Measurements from ENCODE around the gene PLXNA1. TPM values are rescaled to one million over a fixed set of nuclear protein-coding genes. Genes with fewer than 3 reads are reported as not detected.

Gene PLXNA1
- polyA plus RNA-seq, 1 donor from 2014 or later = 65.6 TPM

DNA sequence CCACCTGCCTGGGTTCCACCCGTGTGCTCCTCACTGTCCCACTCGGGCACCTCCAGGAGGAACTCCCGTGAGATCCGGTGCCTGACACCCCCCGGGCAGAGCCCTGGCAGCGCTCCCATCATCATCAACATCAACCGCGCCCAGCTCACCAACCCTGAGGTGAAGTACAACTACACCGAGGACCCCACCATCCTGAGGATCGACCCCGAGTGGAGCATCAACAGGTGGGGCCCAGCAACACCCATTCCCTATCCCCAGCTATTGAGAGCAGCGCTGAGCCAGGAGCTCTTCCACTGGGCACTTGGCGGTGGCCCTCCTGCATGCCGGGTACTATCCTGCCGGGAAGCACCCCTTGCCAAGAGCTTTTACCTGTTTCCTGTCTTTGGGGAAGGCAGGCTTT, 33.5 kb downstream of the PLXNA1 start:
- Histone ChIP-seq H3F3A (ENCODE audit: insufficient read depth, low read length, poor library complexity, severe bottlenecking) (no peaks in the 10 kb centered on the region), H3K4me3 (ENCODE audit: low read length) (no peak overlapping the region), H3K9me2 (ENCODE audit: insufficient read depth, low read length) (no peaks in the 10 kb centered on the region), H2AFZ (ENCODE audit: low read depth, low read length) (no peak overlapping the region), H4K20me1 (ENCODE audit: insufficient read depth) (no peaks in the 10 kb centered on the region), H3K36me3 (ENCODE audit: insufficient read depth, low read length) (peaks cover 6% of the 10 kb centered on the region), H3K79me2 (replicated peaks; ENCODE audit: insufficient read depth, low read length) (no peaks in the 10 kb centered on the region), H3K27ac (ENCODE audit: low read length) (no peak overlapping the region), H3K27me3 (ENCODE audit: insufficient read depth, low read depth, low read length) (no peaks in the 10 kb centered on the region), H3K9me3 (ENCODE audit: low read length) (no peaks in the 10 kb centered on the region), H3K4me2 (ENCODE audit: low read length) (no peak overlapping the region), H3K9ac (ENCODE audit: low read length) (no peak overlapping the region)
- TF ChIP-seq EZH2 (IDR thresholded peaks at IDR 0.05; ENCODE audit: borderline replicate concordance, insufficient read depth, low read length, poor library complexity, severe bottlenecking) = no peak
- no peak for TF ChIP-seq EP300 (conservative IDR thresholded peaks at IDR 0.05; ENCODE audit: poor library complexity, severe bottlenecking)
- TF ChIP-seq SMC3 (conservative IDR thresholded peaks at IDR 0.05; ENCODE audit: poor library complexity) = no peak
- no peak for TF ChIP-seq TAF1 (IDR thresholded peaks at IDR 0.05; ENCODE audit: low read depth)
- no peak for TF ChIP-seq POLR2AphosphoS5 (IDR thresholded peaks at IDR 0.05)
- no peak for TF ChIP-seq MXI1 (conservative IDR thresholded peaks at IDR 0.05; ENCODE audit: poor library complexity, severe bottlenecking)
- TF ChIP-seq RAD21 (conservative IDR thresholded peaks at IDR 0.05) = no peak
- TF ChIP-seq, protein P1, sequence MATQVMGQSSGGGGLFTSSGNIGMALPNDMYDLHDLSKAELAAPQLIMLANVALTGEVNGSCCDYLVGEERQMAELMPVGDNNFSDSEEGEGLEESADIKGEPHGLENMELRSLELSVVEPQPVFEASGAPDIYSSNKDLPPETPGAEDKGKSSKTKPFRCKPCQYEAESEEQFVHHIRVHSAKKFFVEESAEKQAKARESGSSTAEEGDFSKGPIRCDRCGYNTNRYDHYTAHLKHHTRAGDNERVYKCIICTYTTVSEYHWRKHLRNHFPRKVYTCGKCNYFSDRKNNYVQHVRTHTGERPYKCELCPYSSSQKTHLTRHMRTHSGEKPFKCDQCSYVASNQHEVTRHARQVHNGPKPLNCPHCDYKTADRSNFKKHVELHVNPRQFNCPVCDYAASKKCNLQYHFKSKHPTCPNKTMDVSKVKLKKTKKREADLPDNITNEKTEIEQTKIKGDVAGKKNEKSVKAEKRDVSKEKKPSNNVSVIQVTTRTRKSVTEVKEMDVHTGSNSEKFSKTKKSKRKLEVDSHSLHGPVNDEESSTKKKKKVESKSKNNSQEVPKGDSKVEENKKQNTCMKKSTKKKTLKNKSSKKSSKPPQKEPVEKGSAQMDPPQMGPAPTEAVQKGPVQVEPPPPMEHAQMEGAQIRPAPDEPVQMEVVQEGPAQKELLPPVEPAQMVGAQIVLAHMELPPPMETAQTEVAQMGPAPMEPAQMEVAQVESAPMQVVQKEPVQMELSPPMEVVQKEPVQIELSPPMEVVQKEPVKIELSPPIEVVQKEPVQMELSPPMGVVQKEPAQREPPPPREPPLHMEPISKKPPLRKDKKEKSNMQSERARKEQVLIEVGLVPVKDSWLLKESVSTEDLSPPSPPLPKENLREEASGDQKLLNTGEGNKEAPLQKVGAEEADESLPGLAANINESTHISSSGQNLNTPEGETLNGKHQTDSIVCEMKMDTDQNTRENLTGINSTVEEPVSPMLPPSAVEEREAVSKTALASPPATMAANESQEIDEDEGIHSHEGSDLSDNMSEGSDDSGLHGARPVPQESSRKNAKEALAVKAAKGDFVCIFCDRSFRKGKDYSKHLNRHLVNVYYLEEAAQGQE (IDR thresholded peaks at IDR 0.05; ENCODE audit: borderline replicate concordance) = no peak
- TF ChIP-seq, protein P2, sequence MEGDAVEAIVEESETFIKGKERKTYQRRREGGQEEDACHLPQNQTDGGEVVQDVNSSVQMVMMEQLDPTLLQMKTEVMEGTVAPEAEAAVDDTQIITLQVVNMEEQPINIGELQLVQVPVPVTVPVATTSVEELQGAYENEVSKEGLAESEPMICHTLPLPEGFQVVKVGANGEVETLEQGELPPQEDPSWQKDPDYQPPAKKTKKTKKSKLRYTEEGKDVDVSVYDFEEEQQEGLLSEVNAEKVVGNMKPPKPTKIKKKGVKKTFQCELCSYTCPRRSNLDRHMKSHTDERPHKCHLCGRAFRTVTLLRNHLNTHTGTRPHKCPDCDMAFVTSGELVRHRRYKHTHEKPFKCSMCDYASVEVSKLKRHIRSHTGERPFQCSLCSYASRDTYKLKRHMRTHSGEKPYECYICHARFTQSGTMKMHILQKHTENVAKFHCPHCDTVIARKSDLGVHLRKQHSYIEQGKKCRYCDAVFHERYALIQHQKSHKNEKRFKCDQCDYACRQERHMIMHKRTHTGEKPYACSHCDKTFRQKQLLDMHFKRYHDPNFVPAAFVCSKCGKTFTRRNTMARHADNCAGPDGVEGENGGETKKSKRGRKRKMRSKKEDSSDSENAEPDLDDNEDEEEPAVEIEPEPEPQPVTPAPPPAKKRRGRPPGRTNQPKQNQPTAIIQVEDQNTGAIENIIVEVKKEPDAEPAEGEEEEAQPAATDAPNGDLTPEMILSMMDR (IDR thresholded peaks at IDR 0.05; ENCODE audit: poor library complexity, severe bottlenecking) = no peak

DNA sequence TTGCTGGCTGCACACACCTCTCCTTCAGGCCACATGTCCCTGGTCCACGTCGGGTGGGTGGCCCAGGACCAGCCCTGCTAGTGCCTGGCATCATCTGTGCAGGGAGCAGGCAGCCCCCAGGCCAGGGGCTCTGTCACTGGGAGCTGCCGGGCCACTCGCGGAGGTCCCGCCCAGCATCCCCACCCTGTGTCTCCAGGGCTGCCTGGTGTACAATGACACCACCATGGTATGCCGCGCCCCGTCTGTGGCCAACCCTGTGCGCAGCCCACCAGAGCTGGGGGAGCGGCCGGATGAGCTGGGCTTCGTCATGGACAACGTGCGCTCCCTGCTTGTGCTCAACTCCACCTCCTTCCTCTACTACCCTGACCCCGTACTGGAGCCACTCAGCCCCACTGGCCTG, 34.3 kb downstream of the PLXNA1 start:
- no peak overlapping the region for H2AFZ ChIP-seq (ENCODE audit: low read depth, low read length)
- peaks cover under 1% of the 10 kb centered on the region for H3K36me3 ChIP-seq (ENCODE audit: insufficient read depth, low read length)
- no peaks in the 10 kb centered on the region for H4K20me1 ChIP-seq (ENCODE audit: insufficient read depth)
- H3K9me3 ChIP-seq (ENCODE audit: low read length) = no peaks in the 10 kb centered on the region
- H3K27me3 ChIP-seq (ENCODE audit: insufficient read depth, low read depth, low read length) = no peaks in the 10 kb centered on the region
- no peak overlapping the region for H3K27ac ChIP-seq (ENCODE audit: low read length)
- H3F3A ChIP-seq (ENCODE audit: insufficient read depth, low read length, poor library complexity, severe bottlenecking) = no peaks in the 10 kb centered on the region
- no peak overlapping the region for H3K9ac ChIP-seq (ENCODE audit: low read length)
- no peak overlapping the region for H3K4me3 ChIP-seq (ENCODE audit: low read length)
- H3K4me2 ChIP-seq (ENCODE audit: low read length) = no peak overlapping the region
- H3K79me2 ChIP-seq (replicated peaks; ENCODE audit: insufficient read depth, low read length) = no peaks in the 10 kb centered on the region
- TF ChIP-seq, protein P1 (IDR thresholded peaks at IDR 0.05; ENCODE audit: borderline replicate concordance) = no peak
- TF ChIP-seq EZH2 (IDR thresholded peaks at IDR 0.05; ENCODE audit: borderline replicate concordance, insufficient read depth, low read length, poor library complexity, severe bottlenecking) (no peak), POLR2AphosphoS5 (IDR thresholded peaks at IDR 0.05) (no peak), MXI1 (conservative IDR thresholded peaks at IDR 0.05; ENCODE audit: poor library complexity, severe bottlenecking) (no peak)
- no peaks in the 10 kb centered on the region for H3K9me2 ChIP-seq (ENCODE audit: insufficient read depth, low read length)
